ENCODE results near the gene SH3BP4.

The SH3BP4 gene

DNA sequence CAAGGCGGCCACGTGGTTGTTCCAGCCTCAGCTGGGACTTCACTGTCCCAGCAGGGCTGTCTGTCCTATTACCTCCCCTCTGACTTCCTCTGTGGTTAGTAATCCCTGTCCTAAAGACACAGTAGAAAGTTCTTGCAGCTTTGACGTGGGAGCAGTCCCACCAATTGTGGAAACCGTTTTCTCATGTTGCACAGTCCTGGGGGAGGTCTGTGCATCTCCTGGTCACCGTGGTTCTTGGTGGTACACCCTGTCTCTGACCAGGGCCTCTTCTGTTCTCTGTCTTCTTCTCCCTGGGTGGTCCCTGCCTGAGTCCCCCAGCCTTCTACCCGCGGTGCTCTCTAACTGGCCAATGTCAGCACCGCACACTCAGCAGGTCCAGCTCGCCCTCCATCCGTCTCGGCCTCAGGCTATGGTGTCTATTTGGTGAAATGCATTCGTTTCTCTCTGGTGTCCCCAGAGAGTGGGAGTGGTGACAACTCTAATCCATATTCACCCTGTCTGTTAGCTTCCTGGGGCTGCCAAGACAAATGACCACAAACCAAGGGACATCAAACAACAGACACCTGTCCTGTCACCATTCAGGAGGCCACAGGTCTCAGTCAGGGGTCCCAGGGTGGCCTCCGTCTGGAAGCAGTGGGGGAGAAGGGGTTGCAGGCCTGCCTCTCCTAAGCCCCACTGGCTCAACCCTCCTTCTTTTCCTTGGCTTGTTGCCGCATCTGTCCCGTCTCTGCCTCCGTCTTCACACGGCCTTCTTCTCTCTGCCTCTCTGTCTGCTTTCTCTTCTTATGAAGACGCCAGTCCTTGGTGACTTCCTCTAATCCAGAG, 99.8 kb downstream of the SH3BP4 start:
- TF ChIP-seq GATA3 (IDR thresholded peaks at IDR 0.05; ENCODE audit: low read depth, low read length), result no peak
- TF ChIP-seq GATA2 (IDR thresholded peaks at IDR 0.05; ENCODE audit: low read depth, low read length), result no peak

GRCh38 chr2:235052514-235053354, 100.9 kb downstream of the SH3BP4 start:
- TF ChIP-seq GATA3 (IDR thresholded peaks at IDR 0.05; ENCODE audit: low read depth, low read length), result no peak
- no peak for TF ChIP-seq GATA2 (IDR thresholded peaks at IDR 0.05; ENCODE audit: low read depth, low read length)

- TF ChIP-seq GATA3 (IDR thresholded peaks at IDR 0.05; ENCODE audit: low read depth, low read length), result no peak
- no peak for TF ChIP-seq GATA2 (IDR thresholded peaks at IDR 0.05; ENCODE audit: low read depth, low read length)
Measured at GRCh38 chr2:235053651-235054050, 101.8 kb downstream of the SH3BP4 start.

DNA sequence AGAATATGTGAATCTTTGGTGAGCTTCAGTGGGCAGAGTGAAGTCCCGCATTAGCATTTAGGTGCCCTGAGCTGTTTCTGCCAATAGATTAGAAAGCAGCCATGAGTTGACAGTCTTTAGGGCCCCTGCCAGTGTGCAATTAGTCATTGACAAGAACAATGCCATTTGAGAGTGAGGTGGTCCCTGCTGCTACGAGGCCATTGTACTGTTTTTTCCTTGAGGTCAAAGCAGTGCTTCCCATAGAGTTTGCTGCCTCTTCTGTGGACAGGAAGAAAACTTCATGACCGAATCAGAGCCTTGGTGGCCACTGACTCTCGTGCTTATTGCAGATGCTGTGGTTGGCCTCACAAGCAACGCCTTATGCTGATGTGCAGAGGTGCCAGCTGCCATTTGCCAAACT, 102.7 kb downstream of the SH3BP4 start:
- TF ChIP-seq GATA2 (IDR thresholded peaks at IDR 0.05; ENCODE audit: low read depth, low read length), result no peak
- no peak for TF ChIP-seq GATA3 (IDR thresholded peaks at IDR 0.05; ENCODE audit: low read depth, low read length)

GRCh38 chr2:235054919-235055318, 103.1 kb downstream of the SH3BP4 start:
- no peak for TF ChIP-seq GATA3 (IDR thresholded peaks at IDR 0.05; ENCODE audit: low read depth, low read length)
- no peak for TF ChIP-seq GATA2 (IDR thresholded peaks at IDR 0.05; ENCODE audit: low read depth, low read length)

DNA sequence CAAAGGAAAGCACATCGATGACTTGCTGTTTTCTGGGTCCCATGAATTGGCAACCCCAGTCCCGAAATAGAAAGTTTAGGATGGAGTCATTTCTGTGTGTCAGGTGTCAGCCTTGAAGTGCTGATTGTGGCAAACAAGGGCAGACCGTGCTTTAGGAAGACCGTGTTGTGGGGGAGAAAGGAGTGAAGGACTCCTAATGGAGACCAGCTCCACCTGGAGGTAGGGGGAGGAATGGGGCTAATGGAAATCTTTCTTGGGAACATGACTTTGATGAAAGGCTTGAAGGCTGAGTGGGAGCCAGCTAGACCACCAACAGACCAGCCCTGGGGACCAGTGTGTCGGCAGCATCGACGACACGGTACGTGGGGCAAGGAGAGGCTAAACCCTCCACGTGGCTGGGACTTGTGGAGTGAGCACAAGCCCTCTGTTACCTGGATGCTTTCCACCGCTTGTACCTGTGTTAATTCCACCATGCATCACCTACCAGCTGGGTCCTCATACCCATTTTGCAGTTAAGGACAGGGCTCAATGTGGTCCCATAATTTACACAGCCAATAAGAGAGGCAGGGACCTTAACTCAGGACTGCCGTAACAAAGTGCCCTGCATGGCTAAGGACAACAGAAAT, 104.2 kb downstream of the SH3BP4 start:
- TF ChIP-seq GATA2 (IDR thresholded peaks at IDR 0.05; ENCODE audit: low read depth, low read length) (no peak), GATA3 (IDR thresholded peaks at IDR 0.05; ENCODE audit: low read depth, low read length) (no peak)

GRCh38 chr2:235056768-235057167, 105.0 kb downstream of the SH3BP4 start:
- TF ChIP-seq GATA2 (IDR thresholded peaks at IDR 0.05; ENCODE audit: low read depth, low read length) (no peak), GATA3 (IDR thresholded peaks at IDR 0.05; ENCODE audit: low read depth, low read length) (no peak)

GRCh38 chr2:235059161-235059560, 107.3 kb downstream of the SH3BP4 start:
- TF ChIP-seq GATA2 (IDR thresholded peaks at IDR 0.05; ENCODE audit: low read depth, low read length) (no peak), GATA3 (IDR thresholded peaks at IDR 0.05; ENCODE audit: low read depth, low read length) (no peak)

- TF ChIP-seq GATA3 (IDR thresholded peaks at IDR 0.05; ENCODE audit: low read depth, low read length) (no peak), GATA2 (IDR thresholded peaks at IDR 0.05; ENCODE audit: low read depth, low read length) (no peak)
Measured at GRCh38 chr2:235061656-235062055, 109.8 kb downstream of the SH3BP4 start.

GRCh38 chr2:235063471-235063961, 111.7 kb downstream of the SH3BP4 start:
- TF ChIP-seq GATA3 (IDR thresholded peaks at IDR 0.05; ENCODE audit: low read depth, low read length) (no peak), GATA2 (IDR thresholded peaks at IDR 0.05; ENCODE audit: low read depth, low read length) (no peak)

DNA sequence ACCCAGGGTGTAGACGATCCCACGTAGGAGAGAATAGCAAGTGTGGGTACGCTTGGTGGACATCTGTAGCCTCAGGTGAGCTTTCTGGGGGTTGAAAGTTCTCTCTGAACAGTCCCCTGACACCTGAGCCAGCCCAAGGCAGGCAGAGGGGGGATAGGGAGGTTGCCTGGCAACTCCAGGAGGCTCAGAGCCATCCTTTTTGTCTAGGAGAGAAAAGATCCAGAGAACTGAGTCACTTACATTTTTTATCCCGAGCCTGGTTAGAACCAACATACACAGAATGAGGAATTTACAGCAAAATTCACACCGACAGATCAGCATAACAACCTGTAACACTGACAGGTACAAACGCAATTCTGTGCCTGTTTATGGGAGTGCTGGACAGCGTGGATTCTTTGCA, 113.2 kb downstream of the SH3BP4 start:
- TF ChIP-seq GATA3 (IDR thresholded peaks at IDR 0.05; ENCODE audit: low read depth, low read length) (no peak), GATA2 (IDR thresholded peaks at IDR 0.05; ENCODE audit: low read depth, low read length) (no peak)

- TF ChIP-seq GATA2 (IDR thresholded peaks at IDR 0.05; ENCODE audit: low read depth, low read length), result no peak
- TF ChIP-seq GATA3 (IDR thresholded peaks at IDR 0.05; ENCODE audit: low read depth, low read length), result no peak
Measured at GRCh38 chr2:235066490-235066889, 114.7 kb downstream of the SH3BP4 start.

- no peak for TF ChIP-seq GATA2 (IDR thresholded peaks at IDR 0.05; ENCODE audit: low read depth, low read length)
- no peak for TF ChIP-seq GATA3 (IDR thresholded peaks at IDR 0.05; ENCODE audit: low read depth, low read length)
Measured at GRCh38 chr2:235066895-235067294, 115.1 kb downstream of the SH3BP4 start.

DNA sequence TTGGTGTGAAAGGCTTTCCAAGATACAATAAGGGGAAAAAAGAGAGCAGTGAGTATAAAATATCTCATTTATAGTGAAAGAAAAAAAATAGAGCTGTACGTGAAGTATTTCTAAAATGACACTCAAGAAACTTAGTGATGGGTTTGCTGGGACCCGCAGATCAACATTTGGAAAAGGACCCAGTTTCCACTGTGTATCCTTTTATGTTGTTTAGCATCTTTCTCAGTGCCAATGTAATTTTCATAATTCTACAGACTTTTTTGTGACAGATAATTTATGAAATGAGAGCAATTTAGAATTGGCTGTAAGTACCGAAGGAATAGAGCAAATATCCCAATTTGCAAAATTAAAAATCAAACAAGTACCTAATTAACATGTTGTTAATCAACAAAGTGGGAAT, 116.9 kb downstream of the SH3BP4 start:
- TF ChIP-seq GATA3 (IDR thresholded peaks at IDR 0.05; ENCODE audit: low read depth, low read length) (no peak), GATA2 (IDR thresholded peaks at IDR 0.05; ENCODE audit: low read depth, low read length) (no peak)

All from SH-SY5Y (cell line).